GM18519 (cell line): ENCODE measurements around the gene GCAT.

Experiments
- ATAC-seq: cut with Tn5 transposase; IDR thresholded peaks from one replicate; pipeline ENCODE4 v1.9.1; 2021; ENCODE audit warnings: mild to moderate bottlenecking, moderate library complexity; ENCODE audit not compliant: unreplicated experiment, low FRiP score

Gene GCAT

GRCh38 chr22:37831472-37831871 lies 23.7 kb downstream of the GCAT start:
- ATAC-seq: no peak

- ATAC-seq: no peak
These were observed 24.5 kb downstream of the GCAT start for GRCh38 chr22:37832022-37832857.

GRCh38 chr22:37842015-37842793 lies 34.5 kb downstream of the GCAT start:
- ATAC-seq: no peak

GRCh38 chr22:37843741-37844089 lies 36.0 kb downstream of the GCAT start:
- ATAC-seq: peak; percentile 28

- no peak for ATAC-seq
These were observed 37.2 kb downstream of the GCAT start for GRCh38 chr22:37844904-37845329.

GRCh38 chr22:37846433-37846832 lies 38.7 kb downstream of the GCAT start:
- no peak for ATAC-seq

GRCh38 chr22:37848587-37849088 lies 40.9 kb downstream of the GCAT start:
- no peak for ATAC-seq

- ATAC-seq: peak; percentile 52
These were observed 41.5 kb downstream of the GCAT start, which contains the start of gene EIF3L for GRCh38 chr22:37849089-37849751. EIF3L (plus strand) TSS chr22:37849419; CDS start chr22:37849450, 31 bp downstream.

- ATAC-seq: no peak
These were observed 43.1 kb downstream of the GCAT start for GRCh38 chr22:37850801-37851200.

- no peak for ATAC-seq
These were observed 44.7 kb downstream of the GCAT start for GRCh38 chr22:37852418-37852817.

GRCh38 chr22:37854946-37855345 lies 47.2 kb downstream of the GCAT start:
- ATAC-seq: no peak

GRCh38 chr22:37855462-37855861 lies 47.7 kb downstream of the GCAT start:
- no peak for ATAC-seq

- ATAC-seq: no peak
These were observed 53.2 kb downstream of the GCAT start for GRCh38 chr22:37860796-37861421.

- ATAC-seq: no peak
These were observed 55.0 kb downstream of the GCAT start for GRCh38 chr22:37862570-37863325.

GRCh38 chr22:37865510-37865909 lies 57.8 kb downstream of the GCAT start:
- no peak for ATAC-seq
